ENCODE measurements around the gene INSM1.
A peak's percentile ranks its signal among the peaks of the same experiment; 100 is the strongest.
"Not testable (repeated sequence)": the region's sequence is repeated elsewhere in the genome, so short reads cannot be mapped to it uniquely, and the experiment has no call there.

The INSM1 gene, protein sequence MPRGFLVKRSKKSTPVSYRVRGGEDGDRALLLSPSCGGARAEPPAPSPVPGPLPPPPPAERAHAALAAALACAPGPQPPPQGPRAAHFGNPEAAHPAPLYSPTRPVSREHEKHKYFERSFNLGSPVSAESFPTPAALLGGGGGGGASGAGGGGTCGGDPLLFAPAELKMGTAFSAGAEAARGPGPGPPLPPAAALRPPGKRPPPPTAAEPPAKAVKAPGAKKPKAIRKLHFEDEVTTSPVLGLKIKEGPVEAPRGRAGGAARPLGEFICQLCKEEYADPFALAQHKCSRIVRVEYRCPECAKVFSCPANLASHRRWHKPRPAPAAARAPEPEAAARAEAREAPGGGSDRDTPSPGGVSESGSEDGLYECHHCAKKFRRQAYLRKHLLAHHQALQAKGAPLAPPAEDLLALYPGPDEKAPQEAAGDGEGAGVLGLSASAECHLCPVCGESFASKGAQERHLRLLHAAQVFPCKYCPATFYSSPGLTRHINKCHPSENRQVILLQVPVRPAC

DNA sequence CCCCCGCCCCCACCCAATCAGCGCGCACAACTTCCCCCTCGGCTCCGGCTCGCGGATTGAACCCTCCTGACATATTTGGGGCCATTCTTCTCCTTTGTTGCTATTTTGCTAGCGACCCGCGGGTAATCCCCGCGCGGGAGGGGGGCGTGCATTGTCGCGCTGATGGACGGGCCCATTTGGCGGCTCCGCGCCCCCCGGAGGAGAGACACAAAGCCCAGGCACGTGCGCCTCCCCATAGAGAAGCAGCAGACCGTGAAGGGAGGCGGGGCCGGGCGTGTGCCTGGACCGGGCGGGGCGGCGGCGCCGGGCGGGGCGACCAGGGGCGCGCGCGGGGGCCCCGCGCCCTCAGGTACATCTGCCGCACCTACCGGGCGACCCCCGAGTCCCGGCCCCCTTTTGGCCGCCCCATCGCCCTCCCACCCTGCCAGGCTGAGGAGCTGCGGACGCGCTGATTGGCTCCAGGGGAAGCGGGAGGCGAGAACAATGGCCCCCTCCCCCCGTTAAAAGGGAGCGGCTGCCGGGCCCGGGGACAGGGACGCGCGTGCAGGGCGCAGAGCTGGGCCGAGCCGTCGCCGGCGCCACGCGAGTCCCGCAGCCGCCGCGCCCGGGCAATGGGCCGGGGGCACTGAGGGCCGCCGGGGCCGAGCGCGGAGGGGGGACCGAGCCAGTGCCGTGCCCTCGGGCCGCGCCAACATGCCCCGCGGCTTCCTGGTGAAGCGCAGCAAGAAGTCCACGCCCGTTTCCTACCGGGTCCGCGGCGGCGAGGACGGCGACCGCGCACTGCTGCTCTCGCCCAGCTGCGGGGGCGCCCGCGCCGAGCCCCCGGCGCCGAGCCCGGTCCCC is at the start of gene INSM1:
INSM1 (plus strand) TSS at position 530 of the 843 bp plus-strand sequence; CDS start at position 694, 164 bp downstream.
- no peak for DNase-seq

DNA sequence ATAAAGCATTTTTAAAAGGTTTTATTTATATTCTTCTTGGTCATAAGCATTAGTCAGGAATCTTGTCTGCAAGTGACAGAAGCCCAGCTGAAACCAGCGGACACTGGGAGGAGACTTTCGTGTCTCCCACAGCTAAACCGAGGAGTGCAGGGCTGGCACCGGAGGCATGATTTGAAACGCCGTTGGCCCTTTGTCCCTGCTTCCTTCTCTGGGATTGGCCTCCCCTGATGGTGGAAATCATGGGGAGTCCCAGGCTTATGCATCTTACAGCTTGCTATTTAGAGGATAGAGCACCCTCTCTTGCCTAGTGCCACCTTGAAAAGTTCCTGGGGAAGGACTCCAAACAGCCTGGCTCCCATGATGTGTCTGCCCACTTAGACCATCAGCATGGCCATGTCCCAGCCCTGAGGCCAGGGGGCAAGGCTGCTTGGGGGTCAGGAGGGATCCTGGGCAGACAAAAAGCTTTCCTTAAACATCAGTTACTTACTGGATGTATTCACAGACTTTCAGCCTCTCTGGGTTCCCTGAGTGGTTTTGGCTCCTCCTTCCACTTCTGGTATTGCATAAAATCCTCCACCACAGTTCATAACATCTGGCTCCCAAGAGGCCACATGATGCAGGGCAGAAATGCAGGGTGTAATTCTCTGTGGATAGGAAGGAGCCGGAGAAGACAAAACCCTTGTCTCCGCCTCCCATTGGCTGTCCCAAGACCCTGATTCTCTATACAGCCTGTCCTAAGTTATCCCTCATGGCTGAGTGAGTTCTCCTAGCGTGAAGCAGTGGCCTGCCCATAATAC is 49.3 kb upstream of the INSM1 start:
- DNase-seq: no peak

DNA sequence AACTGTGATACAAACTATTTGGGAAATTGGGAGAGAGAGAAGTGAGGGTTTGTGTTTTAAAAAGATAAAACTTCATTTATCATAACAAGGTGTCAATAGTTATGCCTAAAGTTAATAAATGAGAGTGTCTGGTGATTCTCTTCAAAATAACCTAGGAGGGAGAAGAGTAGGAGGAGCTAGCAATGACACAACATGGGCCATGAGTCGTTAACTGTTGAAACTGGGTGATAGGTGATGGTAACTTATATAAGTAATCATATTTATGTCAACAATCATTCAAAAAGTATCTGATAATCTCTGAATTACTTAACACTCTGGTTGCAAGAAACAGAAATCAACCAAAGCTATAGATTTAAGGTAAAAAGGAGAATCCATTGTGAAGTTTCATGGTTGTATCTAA is 46.8 kb upstream of the INSM1 start:
- DNase-seq: no peak

DNA sequence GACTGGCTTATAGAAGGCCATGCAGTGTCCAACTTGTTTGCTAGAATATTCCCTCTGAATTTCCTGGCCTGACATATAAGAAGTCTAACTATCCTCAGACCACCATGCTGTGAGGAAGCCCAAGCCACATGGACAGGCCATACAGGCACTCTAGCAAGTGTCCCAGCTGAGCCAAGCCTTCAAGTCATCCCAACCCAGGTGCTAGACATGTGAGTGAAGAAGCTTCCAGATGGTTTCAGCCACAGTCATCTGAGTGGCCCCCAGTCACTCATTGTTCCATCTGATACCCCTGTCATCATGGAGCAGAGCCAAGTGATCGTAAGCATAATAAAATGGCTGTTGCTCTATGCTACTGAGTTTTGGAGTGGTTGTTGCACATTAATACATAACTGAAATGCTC is 46.0 kb upstream of the INSM1 start:
- DNase-seq: no peak

DNA sequence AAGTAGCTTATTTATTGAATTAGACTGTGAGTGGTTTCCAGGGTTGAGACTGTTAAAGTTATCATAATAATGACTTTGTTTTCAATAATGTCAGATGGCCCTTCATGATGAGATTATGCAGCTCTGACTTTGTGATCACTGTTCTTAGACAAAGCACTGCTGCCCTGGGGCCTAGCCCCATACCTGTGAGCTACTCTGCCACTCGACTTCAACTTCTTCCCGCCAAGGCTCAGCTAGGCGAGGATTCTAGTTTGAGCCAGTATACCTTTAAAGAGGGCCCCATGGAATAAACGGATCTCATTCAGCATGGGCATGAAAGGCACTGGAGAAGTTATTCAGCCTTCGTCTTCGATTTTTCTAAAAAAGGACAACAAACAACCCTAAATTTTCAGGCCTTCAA is 45.0 kb upstream of the INSM1 start:
- DNase-seq: no peak

DNA sequence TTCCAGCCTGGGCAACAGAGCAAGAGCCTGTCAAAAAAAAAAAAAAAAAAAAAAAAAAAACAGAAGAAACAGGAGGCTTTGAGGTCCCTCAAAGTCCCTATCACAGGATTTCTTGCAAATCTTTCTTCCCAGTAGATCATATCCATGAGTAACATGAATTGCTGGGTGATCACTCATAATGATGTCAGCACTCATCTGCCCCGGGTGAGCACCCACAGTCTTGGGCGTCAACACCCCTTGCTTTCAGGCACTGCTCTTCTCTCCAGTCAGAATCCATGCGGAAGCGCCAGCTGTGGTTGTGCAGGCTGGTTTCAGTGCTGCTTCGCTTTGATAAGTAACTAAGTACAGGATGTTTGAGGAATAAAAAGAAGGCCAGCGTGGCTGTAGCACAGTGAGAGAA is 40.2 kb upstream of the INSM1 start:
- no peak for DNase-seq

DNA sequence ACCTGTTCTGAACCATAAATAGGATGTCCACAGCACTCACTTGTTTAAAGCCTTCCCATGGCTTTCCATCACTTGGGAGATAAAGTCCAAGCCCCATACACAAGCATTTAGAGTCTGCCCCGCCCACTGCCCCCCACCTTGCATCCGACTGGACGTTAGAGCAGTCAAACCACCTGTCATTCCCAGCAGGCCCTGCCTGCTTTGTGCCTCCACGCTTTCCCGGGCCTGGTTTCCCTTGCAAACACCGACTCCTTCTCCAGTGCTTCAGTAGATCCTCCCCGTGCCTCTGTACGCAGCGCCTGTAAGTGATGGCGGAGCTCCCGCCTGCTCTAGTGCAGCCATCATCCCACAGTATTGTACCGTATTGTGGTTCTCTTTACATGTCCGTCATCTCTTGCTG is 38.3 kb upstream of the INSM1 start:
- DNase-seq: no peak

DNA sequence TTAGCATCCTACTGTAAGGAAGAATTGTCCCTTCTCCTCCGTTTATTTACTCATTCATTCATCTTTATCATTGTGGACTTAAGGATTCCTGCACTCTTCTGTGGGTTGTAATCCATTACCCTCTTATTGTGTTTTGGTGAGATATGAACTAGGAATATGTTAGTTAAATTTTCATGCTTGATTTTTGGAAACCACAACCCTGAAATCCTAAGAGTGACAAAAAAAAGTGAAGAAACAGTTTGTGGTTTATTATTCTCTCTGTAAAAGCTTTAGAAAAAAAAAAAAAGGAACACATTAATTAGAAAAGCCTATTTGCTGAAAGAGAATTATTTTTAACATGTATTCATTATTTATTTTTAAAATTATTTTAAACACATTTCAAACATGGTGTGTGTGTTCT is 36.7 kb upstream of the INSM1 start:
- no peak for DNase-seq

DNA sequence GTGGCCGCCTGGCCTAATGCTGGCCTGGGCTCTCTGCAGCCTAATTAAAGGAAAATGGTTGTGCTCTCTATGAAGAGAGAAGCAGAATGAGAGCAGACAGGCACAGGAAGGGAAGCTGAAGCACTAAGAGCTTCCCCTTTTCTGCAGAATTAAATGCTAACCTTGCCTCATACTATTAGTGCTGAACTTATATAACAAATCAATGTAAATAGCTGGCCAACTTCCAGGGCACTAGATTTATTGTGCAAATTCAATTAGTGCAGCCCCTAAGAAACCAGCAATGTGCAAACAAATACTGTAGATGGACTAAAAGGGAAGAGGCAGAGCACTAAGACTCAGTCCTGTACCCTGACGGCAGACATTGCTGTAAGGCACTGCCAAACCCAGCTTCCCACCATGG is 36.1 kb upstream of the INSM1 start:
- no peak for DNase-seq

DNA sequence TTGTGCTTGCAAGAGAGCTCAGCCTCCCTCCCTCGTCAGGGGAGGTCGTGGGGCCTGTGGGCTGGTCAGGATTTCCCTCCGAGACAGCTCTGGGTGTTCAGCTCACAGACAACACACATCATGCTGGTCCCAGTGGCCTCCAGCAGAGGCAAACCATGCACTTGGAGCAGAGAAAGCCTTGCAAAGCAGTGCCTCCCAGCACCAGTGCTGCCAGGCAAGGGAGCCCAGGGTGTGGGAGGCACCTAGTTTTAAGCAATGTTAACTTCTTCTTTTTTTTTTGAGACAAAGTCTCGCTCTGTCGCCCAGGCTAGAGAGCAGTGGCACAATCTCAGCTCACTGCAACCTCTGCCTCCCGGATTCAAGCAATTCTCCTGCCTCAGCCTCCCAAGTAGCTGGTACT is 34.0 kb upstream of the INSM1 start:
- no peak for DNase-seq

DNA sequence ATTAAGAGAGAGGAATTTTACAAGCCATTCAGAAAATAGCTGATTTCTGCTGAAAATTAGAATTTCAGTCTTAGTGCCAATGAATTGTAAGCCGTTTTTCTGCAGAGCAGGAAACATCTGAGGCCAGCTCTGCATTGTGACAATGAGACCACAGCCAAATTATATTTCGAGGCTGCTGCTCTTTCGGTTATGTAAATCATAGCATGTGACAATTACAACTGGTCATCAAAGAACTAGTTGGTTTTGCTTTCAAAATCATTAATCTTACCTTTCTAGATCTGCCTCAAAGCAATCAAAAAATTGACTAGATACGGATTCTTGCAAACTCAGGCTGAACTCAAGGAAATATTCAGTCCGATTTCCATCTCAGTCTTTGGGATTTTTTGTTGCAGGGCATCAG is 33.4 kb upstream of the INSM1 start:
- DNase-seq: no peak

DNA sequence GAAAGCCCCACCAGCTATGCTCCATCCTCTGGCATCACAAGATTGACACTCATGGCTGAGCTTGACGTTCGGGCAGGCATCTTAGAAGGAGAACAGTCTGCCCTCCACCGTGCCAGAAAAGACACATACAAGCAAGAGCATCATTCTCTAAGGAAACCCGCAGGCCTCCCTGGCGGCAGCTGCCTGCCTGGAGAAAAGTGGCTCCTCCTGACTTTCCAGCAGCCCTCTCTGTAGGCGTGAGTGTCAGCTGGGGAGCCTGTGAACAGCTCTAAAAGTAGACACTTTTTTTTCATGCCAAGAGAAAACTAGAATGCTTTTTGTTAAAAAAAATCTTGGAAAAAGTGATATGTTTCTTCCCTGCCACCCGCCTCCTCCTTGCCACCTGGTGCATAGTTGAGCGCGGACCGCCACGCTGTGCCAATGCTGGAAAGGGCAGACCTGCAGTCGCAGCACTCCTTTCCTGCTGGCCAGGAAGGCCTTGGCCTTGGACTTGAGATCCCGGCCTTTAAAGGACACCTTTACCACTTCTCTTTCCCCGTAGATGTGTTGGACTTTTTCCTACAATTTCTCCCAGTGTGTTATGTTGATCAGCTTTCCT is 29.7 kb upstream of the INSM1 start:
- DNase-seq: no peak

DNA sequence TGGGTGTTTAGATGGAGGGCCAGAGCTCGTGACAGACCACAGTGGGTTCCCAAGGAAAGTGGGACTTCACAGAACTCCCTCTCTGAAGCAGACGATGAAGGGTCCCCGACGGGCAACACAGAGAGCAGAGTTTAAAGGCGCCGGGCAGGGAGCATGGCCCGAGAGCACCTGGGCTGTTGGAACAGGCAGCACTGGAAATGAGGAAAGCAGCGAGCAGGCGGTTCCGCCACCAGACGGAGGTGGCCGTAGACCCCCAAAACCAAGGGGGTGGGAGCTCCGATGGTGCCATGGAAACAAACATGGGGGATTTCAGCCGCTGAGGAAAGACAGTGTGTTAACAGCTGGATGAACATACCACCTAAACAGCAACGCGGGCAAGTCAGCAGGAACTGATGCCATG is 27.5 kb upstream of the INSM1 start:
- DNase-seq: no peak

DNA sequence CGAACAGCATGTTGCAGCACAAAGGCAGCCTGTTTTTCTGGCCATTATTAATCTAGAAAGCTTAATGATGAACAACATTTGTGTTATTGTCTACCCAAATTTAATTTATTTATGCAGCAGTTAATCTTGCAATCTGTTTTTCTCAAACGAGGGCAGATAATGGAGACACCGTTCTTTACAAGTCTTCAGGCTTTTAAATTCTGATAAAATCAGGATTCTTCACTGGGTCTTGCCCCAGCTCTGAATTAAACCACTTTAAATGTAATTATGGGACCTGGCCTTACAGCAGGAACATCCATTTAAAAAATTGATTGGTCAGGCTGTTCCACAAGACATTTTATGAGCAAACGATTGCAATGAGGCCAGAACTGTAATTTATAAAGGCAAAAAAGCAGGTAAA is 26.5 kb upstream of the INSM1 start:
- no peak for DNase-seq

DNA sequence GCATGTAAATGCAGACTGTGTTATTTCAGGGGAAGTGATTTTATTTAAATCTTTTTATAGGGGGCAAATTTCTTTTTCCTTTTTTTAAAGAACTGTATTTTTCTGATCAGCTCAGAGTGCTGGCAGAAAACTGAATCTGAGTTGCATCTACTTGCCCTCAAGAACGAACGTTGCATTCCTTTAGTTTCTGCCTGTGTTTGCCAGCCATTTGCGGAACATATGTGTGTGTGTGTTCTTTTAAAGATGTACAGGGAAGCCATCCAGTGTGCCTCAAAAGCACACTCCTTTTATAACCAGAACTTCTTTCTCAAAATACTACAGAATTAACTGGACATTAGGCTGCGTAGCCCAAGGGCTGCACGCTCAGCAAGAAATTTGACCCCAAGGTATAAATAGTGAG is 25.8 kb upstream of the INSM1 start:
- DNase-seq: no peak

DNA sequence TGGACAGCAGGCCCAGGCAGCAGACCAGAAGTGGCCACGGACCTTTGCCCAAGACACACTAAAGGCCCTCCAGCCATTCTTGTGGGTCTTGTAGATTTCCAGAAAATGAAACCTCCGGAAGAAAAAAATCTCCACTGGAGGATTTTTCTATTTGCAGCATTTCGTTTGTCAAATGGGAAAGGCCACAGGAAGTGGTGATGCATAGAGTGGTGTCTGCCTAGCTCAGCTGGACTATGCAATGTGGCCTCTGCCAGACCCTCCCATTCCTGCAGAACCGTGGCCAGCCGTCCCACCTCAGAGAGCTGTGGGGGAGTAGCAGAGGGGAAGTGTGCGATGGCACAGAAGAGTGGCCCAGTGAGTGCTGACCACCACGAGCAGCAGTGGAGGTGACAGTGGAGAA is 24.0 kb upstream of the INSM1 start:
- no peak for DNase-seq

DNA sequence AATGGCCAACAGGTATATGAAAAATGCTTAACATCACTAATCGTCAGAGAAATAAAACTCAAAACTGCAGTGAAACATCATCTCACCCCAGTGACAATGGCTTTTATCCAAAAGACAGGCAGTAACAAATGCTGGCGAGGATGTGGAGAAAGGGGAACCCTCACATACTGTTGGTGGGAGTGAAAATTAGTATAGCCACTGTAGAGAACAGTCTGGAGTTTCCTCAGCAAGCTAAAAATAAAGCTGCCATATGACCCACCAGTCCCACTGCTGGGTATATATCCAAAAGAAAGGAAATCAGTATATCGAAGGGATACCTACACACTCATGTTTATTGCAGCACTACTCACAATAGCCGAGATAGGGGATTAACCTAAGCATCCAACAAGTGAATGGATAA is 23.4 kb upstream of the INSM1 start:
- DNase-seq: no peak

DNA sequence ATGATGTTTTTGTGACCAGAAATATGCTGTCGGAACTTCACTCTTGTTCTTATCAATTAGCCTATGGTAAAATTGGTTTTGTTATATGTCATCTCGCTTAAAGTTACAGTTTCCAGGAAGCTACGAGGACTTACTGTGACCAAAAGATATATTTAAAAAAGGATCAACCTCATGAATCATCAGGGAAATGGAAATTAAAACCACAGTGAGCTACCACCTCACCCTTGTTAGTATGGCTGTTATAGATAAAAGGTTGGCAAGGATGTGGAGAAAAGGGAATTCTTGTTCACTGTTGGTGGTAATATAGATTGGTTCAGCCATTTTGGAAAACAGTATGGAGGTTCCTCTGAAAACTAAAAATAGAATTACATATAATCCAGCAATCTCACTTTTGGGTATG is 14.3 kb upstream of the INSM1 start:
- DNase-seq: no peak

DNA sequence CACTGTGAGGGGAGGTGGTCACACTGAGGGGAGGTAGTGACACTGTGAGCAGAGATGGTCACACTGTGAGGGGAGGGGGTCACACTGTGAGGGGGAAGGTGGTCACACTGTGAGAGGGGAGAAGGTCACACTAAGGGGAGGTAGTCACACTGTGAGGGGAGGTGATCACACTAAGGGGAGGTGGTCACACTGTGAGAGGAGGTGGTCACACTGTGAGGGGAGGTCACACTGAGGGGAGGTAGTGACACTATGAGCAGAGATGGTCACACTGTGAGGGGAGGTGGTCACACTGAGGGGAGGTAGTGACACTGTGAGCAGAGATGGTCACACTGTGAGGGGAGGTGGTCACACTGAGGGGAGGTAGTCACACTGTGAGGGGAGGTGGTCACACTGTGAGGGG is 12.4 kb upstream of the INSM1 start:
- DNase-seq: not testable (repeated sequence)

DNA sequence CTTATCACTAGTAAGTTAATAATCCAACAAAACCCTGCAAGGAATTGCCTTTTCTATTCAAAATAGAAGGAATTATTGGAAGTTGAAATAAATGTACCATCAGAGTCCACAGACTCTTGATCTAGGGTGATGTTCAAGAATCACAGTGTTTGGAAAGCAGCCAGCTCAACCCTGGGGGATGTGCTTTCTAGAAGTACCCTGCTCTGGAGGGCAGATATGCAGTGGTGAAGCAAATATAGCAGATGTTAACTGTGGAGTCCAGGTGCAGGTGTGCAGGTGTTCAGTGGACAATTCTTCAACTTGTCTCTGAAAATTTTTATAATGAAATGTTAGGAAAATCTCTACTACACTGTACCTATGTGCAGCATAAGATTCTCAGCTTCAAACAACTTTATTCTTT is 9.1 kb upstream of the INSM1 start:
- no peak for DNase-seq

DNA sequence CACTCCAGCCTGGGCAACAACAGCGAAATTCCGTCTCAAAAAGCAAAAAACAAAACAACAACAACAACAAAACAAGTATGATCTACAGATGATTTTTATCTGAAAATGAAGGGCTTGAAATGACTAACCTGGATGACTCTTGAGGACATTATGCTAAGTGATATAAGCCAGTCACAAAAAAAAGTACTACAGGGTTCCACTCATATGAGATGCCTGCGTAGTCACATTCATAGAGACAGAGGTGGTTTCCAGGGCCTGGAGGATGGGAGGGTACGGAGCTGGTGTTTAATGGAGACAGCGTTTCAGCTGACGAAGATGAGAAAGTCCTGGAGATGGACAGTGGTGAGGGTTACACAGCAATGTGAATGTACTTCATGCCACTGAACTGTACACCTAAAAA is 8.3 kb upstream of the INSM1 start:
- no peak for DNase-seq

DNA sequence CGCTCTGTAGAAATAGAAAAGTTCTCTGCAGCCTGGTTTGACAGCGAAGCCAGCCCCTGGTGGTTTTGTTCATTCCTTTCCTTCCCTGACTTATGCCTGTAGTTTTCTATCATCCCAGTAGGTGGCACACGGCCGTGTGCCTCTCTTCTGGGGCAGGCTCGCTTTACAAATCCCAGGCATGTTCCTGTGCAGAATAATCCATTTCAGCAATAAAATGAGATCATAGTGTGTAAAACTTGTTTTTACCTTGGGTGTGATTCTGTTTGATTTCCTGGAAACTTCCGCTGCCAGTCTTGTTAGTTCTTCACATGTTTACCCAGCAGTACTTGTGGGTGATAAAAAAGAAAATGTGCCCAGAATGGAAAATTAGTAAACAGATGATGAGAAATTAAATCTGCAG is 7.4 kb upstream of the INSM1 start:
- DNase-seq: peak; percentile 5
